Islet precursor cell (in vitro differentiated cells): ENCODE data around the gene IRF5.
"Not testable (repeated sequence)": the region's sequence is repeated elsewhere in the genome, so short reads cannot be mapped to it uniquely, and the experiment has no call there.

Experiments
- DNase-seq: peaks from one replicate; pipeline ENCODE4 v3.0.0-alpha.2; 2018

Gene IRF5

DNA sequence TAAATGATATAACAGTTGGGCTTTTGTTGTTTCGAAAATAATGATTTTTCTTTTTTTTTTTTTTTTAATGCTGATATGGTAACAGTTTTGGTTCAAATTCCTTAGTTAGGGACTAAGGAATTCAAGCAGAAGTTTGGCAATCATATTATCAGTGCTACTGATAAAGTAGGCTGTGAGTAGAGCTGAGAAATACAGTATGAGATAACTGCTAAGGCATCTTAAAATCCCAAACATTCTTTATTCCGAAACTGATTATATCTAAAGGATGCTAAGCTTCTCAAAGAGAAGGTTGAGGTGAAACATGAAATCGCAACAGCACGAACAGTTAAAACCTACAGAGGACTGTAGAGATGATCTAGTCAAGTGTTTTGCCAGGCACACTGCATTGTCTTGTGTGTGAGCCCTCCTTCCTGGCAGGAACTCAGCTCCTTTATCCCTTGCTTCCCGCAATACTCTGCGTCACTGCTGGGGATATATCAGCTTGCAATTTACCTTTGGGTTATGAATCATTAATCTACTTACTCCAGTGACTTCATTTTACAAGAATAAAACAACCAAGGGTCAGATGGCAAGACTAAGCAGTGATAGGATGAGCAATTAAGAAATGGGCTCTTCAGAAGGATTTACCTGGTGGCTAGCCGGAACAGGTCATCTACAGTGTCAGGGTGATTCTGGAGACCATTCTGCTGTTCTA is 36.7 kb downstream of the IRF5 start:
- no peak for DNase-seq

DNA sequence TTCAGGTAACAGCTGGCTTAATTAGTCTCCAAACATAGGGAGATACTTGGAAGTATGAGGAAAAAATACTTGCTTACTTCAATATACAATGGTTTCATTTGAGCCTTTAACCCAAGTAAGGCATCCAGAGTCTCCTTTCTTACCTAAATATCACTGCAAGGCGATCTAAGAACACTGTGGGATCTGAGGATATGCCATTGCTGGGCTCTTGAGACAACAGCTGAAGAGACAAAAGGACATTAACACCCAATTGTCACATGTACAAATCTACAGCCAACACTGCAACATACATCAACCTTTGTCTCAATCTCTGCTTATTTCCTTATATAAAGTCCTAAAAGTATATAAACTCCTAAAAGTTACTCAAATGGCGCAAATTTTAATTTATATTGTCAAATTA is 44.4 kb downstream of the IRF5 start:
- no peak for DNase-seq

DNA sequence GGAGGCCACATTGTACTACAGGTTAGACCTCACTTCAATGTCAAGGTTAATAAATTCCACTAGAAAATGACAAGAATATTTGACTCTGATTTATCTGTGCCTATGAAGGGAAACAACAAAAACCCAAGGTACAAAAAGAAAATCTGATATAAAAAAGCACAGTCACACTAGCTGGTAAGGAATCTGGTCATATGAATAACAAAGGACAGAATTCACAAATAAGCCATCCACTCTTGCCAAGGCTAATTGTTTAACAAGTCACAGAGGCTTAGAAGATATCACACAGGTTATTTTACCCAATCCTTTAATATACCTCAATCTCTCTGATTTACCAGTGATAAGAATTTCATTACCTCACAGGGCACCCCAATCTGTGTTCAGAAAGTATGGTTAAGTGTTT is 47.9 kb downstream of the IRF5 start:
- no peak for DNase-seq

DNA sequence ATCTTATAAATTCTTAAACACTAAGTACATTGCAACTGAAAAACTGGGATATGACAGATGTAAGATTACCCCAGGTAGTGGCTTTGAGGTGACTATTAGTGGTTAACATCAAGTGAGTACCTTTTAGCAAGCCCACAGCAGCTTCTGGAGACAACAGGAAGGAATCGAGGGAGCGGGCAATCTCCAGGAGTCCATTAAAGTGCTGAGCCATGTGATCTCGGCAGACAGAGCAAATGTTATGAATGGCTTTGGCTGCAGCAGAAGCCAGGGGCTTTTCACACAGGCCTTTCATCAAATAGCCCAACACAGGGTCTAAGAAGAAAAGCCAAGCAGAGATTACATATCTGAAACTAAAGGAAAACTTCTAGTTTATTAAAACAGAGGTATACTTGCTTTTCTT is 48.9 kb downstream of the IRF5 start:
- no peak for DNase-seq

DNA sequence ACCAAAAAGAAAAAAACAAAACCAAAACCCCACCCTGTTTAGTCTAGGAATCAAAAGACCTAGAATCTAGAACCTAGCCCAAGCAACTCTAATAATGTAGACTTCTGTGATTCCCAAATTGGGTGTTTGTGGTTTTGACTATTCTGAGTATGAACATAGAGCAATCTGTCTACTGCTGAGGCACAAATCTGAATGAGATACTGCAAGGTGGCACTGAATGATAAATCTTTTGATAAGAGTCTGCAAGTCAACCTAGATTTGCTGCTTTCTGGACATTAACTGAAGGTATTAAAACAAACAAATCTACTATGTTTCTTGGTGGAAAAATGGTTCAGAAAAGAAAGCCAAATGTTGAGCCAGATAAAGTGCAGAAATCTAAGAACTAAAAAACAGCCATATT is 50.6 kb downstream of the IRF5 start:
- DNase-seq: no peak

DNA sequence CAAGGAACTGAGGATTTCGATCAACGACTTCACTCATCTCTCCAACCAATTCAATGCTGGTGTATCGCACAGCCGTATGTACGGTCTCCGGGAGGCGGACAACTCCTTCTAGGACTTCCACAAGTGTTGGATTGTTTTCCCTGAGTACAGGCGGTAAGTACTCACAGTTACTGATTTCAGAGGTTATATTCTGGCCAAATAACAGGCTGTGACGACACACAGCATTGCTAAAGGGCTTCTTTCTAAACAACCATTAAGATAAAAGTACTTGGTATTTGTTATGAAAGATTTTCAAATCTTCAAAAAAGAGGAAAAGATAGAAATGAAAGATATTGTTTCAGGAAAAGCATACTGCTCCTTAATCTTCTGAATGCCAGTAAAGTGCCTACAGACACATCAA is 52.2 kb downstream of the IRF5 start:
- no peak for DNase-seq

DNA sequence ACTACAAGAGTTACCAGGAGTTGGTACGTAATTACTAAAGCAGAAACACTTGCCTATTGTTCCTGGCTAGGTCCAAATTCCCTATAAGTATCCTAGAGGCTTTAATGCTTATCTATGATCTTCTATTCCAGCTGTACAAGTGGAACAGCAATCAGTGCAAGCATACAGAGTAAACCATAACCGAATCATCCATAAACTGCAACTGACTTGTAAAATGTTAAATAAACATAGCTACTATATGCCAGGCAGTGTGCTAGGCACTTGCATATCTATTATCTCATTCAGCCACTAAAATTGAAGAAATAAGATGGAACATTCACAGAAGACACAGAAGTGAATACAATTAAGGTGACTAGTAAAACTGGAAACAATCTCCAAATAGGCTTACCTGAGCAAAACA is 55.7 kb downstream of the IRF5 start:
- no peak for DNase-seq

DNA sequence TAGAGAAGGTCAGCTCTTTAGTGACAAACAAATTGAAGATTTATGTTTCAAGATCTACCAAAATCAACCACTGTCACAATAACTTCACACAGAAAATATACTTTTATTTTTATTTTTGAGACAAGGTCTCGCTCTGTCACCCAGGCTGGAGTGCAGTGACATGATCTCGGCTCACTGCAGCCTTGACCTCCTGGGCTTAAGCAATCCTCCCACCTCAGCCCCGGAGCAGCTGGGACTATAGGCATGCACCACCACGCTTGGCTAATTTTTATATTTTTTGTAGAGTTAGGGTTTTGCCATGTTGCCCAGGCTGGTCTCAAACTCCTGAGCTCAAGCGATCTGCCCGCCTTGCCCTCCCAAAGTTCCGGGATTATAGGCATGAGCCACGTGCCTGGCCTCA is 56.8 kb downstream of the IRF5 start:
- not testable (repeated sequence) for DNase-seq

DNA sequence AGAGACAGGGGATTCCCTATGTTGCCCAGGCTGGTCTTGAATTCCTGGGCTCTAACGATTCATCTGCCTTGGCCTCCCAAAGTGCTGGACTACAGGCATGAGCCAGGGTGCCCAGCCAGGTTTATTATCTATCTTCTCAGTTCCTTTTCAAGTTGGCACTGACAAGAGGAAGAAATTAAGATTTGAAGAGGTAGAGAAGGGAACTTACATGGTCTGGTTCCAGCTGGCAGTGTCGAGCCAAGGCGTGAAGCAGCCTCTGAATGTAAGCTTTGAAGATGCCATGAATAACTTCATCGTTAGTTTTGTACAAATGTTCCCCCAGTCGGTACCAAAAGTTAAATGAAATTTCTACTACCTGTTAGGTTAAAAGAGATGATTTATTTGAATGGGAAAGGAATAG is 59.5 kb downstream of the IRF5 start:
- no peak for DNase-seq
